ENCODE measurements around the gene TBC1D1.

The TBC1D1 gene

DNA sequence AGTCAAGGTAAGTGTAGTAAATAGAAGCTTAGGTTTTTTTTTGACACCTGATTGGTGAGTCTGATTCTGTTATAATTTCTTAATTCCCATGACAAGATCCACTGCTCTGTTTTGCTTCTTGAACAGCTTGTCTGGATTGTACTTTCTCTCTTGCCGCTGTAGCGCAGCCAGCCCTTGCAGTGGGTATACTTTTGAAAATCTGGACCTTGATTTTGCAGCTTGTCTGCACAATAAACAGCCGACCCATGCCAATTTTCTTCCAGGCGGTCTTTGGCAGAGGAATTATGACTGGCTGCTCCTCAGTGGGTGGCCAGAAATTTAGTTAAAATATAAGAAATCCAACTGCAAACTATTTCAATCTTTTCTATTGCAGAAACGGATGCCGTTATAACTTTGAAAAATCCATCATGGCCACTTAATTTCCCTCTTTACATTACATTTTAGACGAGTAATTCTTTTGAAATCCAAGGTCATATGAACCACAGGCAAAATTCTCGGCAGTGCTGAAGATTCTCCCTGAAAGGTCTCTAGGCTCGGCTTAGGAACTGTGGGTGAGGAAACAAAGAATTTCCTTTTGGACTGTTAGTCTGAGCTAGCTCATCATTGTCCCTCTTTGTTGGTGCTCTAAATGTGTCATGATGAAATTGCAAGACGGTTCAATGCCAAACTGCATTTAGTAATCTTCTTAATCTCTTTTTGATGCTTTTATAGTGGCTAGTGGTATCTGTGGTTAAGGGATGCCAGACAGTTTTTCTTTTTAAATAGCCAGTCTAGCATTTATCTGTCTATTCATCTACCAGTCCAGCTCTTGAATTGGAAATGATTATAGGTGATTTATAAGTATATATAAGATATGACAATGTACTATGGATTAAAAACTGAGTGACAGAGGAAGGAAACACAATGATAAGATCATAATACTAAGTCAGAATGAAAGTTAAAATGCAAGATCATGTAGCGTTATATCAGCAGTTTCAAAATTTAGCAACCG is 37.8 kb downstream of the TBC1D1 start:
- TF ChIP-seq GATA3 (IDR thresholded peaks at IDR 0.05; ENCODE audit: low read depth, low read length) (0 out of 2 replicates have a peak, but pooled peaks have one; percentile 15), GATA2 (IDR thresholded peaks at IDR 0.05; ENCODE audit: low read depth, low read length) (peak; percentile 25; the same call in 1 of the 2 replicates)

DNA sequence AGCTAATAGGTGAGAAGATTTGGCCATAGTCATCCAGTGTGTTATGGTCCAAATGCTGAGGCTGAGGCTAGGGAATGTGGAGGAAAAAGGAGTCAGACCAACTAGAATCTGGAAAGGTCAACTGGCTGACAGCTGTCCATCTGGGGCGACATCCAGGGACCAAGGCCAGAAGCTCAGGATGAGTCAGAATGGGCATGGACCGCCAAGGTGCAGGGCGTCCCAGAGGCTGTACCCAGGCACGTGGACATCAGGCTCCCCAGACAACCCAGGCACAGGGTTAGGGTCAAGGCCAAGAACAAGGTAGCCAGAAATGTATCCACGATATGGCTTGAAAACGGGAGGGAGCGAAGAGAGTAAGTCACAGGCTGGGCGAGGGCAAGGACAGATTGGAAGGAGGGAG is 43.2 kb downstream of the TBC1D1 start:
- no peak for TF ChIP-seq GATA3 (IDR thresholded peaks at IDR 0.05; ENCODE audit: low read depth, low read length)
- TF ChIP-seq GATA2 (IDR thresholded peaks at IDR 0.05; ENCODE audit: low read depth, low read length) = no peak

DNA sequence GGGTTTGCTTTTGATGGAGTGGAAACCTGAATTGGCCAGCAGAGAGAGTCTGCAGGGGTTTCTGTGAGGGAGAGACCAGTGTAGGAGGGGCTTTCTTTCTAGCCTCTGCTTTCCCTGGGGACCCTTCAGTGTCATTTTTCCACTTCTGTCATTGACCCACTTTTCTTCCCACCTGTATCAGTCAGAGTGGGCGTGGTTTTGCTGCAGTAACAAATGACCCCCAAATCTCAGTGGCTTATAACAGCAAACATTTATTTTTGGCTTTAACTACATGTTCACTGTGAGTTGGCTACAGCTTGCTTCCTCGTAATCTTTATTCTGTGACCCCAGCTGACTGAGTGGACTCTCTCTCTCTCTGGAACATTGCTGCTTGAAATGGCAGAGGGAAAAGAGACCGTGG is 43.7 kb downstream of the TBC1D1 start:
- no peak for TF ChIP-seq GATA3 (IDR thresholded peaks at IDR 0.05; ENCODE audit: low read depth, low read length)
- no peak for TF ChIP-seq GATA2 (IDR thresholded peaks at IDR 0.05; ENCODE audit: low read depth, low read length)

DNA sequence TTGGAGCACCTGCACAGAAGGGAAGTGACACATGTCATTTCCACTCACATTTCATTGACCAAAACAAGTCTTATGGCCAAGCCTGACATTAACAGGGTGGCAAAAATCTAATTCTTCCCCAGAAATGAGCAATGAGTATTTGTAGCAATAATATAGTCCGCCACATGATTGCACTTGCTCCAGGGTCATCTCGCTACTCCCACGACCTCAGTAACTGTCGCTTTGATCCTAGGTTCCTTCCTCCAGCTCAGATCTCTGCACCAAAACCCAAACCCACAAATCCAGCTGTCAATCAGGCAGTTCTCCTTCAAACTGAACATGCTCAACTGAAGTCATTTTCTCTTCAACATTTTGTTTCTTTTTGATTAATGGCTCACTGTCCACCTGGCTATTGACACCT is 44.1 kb downstream of the TBC1D1 start:
- TF ChIP-seq GATA3 (IDR thresholded peaks at IDR 0.05; ENCODE audit: low read depth, low read length) = no peak
- no peak for TF ChIP-seq GATA2 (IDR thresholded peaks at IDR 0.05; ENCODE audit: low read depth, low read length)

DNA sequence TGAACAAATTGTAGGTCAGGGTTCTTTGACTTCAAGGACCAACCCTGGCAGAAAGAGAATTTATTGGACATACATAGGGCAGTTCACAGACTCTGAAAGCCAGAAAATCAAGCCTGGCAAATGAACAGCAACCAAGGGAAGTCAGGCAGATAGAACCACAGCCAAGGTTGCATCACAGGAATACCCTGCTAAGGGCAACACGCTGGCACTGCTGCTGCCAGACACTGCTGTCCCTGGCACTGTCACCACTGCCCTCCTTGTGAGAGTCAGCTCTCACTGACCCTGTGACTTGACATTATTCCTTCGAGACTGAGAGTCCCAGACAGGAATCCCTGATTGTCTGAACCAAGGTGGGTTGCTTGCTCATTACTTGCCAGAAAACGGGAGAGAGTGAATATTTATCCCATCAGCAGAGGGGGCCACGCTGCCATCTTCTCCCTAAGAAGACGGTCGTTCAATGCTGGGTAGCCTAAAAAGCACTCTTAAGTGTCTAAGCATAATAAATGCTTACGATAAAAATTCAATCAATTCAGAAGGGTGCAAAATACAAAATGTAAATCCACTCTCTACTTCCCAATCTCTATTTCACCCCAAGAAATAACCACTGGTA is 46.1 kb downstream of the TBC1D1 start:
- TF ChIP-seq GATA3 (IDR thresholded peaks at IDR 0.05; ENCODE audit: low read depth, low read length) (no peak), GATA2 (IDR thresholded peaks at IDR 0.05; ENCODE audit: low read depth, low read length) (no peak)

DNA sequence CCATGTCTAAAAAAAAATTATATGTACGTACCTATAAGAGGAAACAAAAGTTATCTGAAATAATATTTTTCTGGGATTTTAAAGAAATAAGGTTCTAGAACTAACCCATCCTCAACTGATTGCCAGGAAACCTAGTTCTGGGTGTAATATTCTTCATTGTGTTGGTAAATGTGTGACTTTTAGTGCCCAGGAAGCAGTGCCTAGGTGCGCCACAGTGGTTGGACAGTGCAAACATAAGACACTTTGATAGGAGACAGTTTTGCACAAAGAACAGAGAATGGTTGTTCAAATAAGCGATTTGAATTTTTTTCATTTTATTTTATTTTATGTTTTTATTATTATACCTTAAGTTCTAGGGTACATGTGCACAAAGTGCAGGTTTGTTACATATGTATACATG is 47.3 kb downstream of the TBC1D1 start:
- TF ChIP-seq GATA3 (IDR thresholded peaks at IDR 0.05; ENCODE audit: low read depth, low read length) (no peak), GATA2 (IDR thresholded peaks at IDR 0.05; ENCODE audit: low read depth, low read length) (no peak)

DNA sequence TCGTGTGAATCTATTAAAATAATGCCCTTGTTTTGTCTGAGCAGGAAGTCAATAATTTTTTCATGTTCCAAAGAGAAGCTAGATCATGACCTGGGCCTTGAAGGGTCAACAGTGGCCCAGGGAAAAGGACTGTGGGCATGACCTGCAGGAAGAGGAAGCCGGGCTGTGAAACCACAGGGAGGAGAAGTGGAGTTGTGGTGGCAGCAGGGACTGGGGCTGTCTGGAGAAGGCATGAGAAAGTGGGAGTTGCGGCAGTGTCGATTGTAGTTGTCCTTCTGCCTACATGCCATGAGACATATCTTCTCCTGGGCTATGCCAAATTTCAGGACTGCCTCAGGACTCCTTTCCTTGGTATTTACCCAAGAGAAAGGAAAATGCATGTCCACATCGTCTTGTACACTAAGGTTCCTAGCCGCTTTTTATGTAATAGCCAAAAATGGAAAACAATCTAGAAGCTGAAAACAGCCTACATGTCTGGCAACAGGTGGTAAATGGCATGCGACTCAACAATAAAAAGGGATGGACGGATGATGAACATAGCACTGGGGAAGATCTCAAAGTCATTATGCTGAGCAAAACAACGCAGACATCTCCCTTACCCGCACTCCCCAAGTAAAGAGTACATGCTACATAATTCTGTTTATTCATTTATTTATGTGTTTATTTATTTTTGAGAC is 55.8 kb downstream of the TBC1D1 start:
- TF ChIP-seq GATA3 (IDR thresholded peaks at IDR 0.05; ENCODE audit: low read depth, low read length) = no peak
- no peak for TF ChIP-seq GATA2 (IDR thresholded peaks at IDR 0.05; ENCODE audit: low read depth, low read length)

DNA sequence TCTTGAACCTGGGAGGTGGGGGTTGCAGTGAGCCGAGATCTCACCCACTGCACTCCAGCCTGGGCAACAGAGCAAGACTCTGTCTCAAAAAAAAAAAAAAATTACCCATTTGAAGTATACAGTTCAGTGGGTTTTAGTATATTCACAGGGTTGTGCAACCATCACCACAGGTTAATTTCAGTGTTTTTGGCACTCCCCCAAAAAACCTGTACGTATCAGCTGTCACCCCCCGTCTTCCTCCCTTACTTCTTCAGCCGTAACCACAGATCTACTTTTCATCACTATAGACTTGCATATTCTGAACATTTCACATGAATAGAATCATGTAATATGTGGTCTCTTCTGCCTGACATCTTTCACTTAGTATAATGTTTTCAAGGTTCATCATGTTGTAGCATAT is 57.7 kb downstream of the TBC1D1 start:
- TF ChIP-seq GATA3 (IDR thresholded peaks at IDR 0.05; ENCODE audit: low read depth, low read length) = no peak

DNA sequence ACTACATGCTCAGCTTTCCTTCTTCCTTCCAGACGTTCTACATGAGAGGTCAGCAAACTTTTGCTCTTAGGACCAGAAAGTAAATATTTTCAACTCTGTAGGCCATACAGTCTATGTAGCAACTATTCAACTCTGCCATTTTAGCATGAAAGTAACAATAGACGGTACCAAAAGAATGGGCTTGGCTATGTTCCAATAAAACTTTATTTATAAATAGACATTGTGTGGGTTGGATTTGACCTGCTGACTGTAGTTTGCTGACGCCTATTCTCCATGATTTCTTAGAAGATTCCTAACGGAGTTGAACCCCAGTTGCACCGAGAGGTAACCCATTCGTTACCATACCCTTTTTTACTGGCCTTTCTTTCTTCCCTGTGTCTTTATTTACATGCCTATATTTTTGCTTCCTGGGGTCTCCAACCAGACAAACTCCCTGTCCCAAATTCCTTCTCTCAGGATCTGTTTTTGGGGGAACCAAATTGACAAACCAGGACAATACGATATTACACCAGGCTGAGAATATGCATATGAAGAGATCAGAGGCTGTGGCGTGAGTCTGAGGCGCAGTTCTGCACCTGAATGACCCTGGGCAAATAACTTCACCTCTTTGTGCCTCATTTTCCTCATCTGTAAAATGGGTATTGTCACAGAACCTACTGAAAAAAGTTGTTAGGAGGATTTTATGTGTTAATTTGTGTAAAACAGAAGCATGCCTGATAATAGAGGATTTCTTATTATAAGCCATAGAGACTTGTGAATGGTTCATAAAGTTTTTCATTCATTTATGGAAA is 58.9 kb downstream of the TBC1D1 start:
- TF ChIP-seq GATA3 (IDR thresholded peaks at IDR 0.05; ENCODE audit: low read depth, low read length) (no peak), GATA2 (IDR thresholded peaks at IDR 0.05; ENCODE audit: low read depth, low read length) (no peak)

DNA sequence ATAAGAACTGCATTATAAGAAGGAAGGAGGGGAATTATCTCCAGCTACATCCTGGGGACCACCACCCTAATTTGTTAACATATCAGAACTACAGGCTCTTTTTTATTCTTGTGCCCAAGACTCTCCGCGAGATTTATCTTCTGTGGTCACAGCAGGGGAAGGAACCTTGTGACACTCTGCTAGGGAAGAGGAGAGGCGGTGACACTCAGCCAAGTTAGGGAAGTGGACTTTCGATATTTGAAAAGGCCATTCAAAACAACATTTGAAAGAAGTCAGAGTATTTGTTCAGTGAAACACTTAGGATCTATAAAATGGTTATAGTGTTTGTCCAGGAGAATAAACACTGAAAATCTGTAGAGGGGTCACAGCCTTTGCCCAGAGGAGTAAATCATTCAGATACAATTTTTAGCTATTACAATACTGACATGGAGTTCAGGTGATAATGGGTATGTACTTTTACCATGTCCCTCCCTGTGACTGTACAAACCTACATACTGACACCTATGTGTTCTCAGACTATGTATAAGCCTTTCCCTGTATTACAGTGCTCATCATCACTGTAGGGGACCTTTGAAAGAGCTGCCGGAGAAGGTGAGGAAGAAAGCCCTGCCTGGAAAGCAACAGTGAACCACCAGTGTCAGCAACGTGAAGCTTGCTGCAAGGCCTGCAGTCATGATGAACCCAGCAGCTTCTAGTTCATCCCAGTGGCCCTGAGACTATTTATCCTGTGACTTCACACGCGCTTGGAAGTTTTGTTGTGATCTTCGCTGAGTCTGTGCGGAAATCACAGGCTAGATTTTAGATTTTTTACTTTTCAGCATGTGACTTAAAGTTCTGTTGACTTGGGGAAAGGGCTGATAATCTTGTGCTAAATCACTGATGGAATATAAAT is 60.8 kb downstream of the TBC1D1 start:
- TF ChIP-seq GATA2 (IDR thresholded peaks at IDR 0.05; ENCODE audit: low read depth, low read length) (no peak), GATA3 (IDR thresholded peaks at IDR 0.05; ENCODE audit: low read depth, low read length) (no peak)

DNA sequence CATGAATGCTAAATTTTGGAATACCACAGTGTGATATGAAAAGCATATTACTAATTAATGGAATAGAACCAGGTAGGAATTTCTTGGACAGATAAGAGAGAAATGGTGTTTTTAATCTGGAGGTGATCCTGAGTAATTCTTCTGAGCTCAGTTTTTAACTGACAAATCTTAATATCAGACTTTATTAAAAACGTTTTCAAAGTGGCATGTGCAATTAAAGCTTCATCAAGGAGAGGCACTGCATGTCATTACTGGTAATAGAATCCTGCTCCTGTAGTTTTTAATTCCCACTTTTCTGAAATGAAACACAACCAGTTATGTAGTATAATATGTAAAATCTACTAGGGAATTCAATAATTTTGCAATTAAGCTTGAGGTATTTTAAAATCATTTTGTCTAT is 62.3 kb downstream of the TBC1D1 start:
- TF ChIP-seq GATA2 (IDR thresholded peaks at IDR 0.05; ENCODE audit: low read depth, low read length) (no peak), GATA3 (IDR thresholded peaks at IDR 0.05; ENCODE audit: low read depth, low read length) (no peak)

DNA sequence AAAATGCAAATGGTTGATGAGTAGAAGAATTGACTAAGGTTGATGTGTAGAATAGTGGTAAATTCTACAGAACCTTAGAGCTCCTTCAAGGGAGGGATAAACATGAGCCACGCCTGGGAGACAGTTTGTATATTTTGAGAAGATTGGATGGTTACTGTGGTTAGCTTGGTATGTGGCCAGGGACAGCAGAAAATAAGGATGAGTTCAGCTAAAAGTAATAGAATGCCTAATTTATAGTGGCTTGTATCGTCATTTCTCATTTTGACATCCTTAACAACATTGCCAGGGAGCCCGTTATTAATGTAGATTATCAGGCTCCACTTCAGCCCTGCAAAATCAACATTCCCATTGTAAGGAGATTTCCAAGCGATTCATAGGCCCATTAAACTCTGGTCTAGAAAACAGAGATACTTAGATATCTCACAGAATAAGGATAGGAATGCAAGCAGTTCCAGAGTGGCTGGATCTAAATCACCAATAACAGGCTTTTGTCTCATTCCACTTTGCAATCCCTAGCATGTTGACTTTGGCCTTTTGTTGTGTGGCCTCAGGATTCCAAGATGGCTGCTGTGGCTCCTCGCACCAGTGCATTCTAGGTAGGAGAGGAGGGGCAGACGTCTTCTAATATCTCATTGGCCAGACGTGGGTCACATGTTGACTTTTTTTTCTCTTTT is 62.9 kb downstream of the TBC1D1 start:
- TF ChIP-seq GATA3 (IDR thresholded peaks at IDR 0.05; ENCODE audit: low read depth, low read length) = no peak
- TF ChIP-seq GATA2 (IDR thresholded peaks at IDR 0.05; ENCODE audit: low read depth, low read length) = no peak

All from SH-SY5Y (cell line).